ENCODE measurements around the gene ACMSD.
"Not testable (repeated sequence)": the region's sequence is repeated elsewhere in the genome, so short reads cannot be mapped to it uniquely, and the experiment has no call there.

Gene ACMSD

GRCh38 chr2:134838143-134838620 is at the start of gene ACMSD:
ACMSD (plus strand) TSS chr2:134838616; CDS start chr2:134838683, 67 bp downstream.
- in situ Hi-C loops (cut with MboI; ENCODE audit: low sequenced_read_pairs) = no loop called here

DNA sequence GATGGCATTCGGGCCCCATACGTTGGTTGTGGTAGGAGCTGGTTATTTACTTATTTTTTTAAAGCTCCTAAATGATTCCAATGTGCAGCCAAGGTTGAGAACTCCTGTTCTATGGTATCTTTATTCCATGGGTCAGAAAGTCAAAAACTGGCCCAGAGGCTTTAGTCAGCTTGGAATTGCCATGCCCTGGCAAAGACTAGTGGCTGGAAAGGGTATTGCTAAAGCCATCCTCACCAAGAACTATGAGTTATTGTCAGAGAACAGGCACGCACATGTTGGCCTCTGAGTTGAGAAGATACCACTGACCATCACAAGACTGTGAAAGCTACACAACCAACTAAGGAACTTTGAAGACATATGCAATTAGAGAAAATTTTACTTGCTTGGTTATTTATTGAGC is 47.9 kb upstream of the ACMSD start:
- in situ Hi-C loops (cut with MboI; ENCODE audit: low sequenced_read_pairs) = no loop called here

- in situ Hi-C loops (cut with MboI; ENCODE audit: low sequenced_read_pairs) = no loop called here
Observed at GRCh38 chr2:134791616-134792015, 46.8 kb upstream of the ACMSD start.

DNA sequence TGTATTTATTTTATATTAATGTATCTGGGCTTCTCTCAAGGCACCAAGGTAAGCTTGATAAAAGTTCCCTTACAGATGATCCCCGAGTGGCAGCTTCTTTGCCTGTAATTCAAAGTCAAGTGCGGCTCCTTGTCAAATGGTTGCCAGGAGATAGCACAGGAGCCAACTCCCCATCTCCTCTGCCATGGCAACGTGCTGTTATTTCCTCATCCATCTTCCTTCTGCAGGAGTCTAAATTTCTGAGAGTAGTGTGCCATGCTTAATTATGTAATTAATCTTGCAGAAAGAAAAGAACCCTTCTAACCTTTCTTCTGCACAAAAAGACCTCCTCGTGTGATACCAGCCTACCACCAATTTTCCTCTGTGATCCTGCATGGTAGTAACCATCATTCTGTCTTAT is 46.2 kb upstream of the ACMSD start:
- in situ Hi-C loops (cut with MboI; ENCODE audit: low sequenced_read_pairs) = no loop called here

- in situ Hi-C loops (cut with MboI; ENCODE audit: low sequenced_read_pairs) = no loop called here
Observed at GRCh38 chr2:134795765-134796164, 42.7 kb upstream of the ACMSD start.

DNA sequence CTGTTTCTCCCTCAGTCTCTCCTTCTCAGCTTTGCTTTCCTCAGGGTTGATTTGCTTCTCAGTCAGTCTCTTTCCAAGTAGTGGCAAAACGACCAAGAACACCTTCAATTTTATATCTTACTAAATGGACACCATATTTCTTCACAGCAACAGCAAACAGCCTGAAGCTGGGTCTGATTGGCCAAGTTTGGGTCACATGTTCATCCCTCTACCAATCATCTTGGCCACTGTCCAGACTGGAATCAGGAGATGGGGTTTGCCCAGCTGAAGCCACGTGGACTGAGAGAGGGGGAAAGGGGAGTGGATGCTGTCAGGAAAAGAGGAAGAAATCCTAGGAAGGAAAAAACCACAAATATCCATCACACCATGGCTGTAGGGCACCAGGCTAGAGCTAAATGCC is 42.0 kb upstream of the ACMSD start:
- in situ Hi-C loops (cut with MboI; ENCODE audit: low sequenced_read_pairs) = no loop called here

DNA sequence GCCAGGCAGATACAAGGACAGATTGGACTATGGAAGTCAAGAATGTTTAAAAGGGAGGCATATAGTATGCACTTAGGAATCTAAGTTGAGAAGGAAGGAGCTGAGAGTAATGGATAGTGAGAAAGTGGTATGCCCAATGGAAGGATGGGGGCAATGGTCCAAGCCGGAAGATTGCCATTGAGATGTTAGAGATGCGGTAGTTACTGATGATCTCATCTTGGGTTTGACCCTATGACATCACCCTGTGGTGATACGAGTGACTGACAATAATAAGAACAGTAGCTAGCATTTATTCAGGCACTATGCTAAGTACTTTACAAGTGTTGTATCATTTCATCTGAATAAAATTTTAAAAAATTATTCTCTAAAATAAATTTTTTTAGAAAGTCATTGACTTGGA is 38.5 kb upstream of the ACMSD start:
- in situ Hi-C loops (cut with MboI; ENCODE audit: low sequenced_read_pairs) = no loop called here

- in situ Hi-C loops (cut with MboI; ENCODE audit: low sequenced_read_pairs) = no loop called here
Observed at GRCh38 chr2:134800341-134800740, 38.1 kb upstream of the ACMSD start.

DNA sequence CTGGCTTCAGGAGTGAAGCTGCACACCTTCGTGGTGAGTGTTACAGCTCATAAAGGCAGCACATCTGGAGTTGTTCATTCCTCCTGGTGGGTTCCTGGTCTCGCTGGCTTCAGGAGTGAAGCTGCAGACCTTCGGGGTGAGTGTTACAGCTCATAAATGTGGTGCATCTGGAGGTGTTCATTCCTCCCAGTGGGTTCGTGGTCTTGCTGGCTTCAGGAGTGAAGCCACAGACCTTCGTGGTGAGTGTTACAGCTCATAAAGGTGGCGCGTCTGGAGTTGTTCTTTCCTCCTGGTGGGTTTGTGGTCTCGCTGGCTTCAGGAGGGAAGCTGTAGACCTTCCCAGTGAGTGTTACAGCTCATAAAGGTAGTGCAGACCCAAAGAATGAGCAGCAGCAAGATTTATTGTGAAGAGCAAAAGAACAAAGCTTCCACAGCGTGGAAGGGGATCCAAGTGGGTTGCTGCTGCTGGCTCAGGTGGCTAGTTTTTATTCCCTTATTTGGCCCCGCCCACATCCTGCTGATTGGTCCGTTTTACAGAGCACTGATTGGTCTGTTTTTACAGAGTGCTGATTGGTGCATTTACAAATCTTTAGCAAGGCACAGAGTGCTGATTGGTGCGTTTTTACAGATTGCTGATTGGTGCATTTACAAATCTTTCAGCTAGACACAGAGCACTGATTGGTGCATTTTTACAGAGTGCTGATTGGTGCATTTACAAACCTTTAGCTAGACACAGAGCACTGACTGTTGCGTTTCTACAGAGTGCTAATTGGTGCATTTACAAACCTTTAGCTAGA is 34.6 kb upstream of the ACMSD start:
- in situ Hi-C loops (cut with MboI; ENCODE audit: low sequenced_read_pairs) = not testable (repeated sequence)

- in situ Hi-C loops (cut with MboI; ENCODE audit: low sequenced_read_pairs) = no loop called here
Observed at GRCh38 chr2:134815741-134816140, 22.7 kb upstream of the ACMSD start.

- in situ Hi-C loops (cut with MboI; ENCODE audit: low sequenced_read_pairs) = no loop called here
Observed at GRCh38 chr2:134818321-134818720, 20.1 kb upstream of the ACMSD start.

GRCh38 chr2:134819334-134819733 is 19.1 kb upstream of the ACMSD start:
- in situ Hi-C loops (cut with MboI; ENCODE audit: low sequenced_read_pairs) = no loop called here

GRCh38 chr2:134823431-134823830 is 15.0 kb upstream of the ACMSD start:
- in situ Hi-C loops (cut with MboI; ENCODE audit: low sequenced_read_pairs) = no loop called here

DNA sequence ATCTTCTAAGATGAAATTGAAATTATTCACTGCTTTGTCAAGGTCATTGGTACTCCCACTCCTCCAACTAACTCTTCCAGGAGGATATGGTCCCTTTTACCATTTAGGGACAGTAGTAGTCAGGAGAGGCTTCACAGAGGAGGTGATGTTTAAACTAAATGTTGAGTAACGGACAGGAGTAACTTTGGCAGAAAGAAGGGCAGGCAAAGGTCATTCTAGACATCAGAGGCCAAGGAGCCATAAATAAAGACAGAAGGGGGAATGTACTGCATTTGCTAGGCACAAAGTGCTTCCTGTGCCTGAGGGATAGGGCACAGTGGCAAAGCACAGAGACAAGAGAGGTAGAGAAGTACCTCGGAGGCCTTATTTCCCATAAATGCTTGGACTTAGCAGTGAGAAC is 14.6 kb upstream of the ACMSD start:
- in situ Hi-C loops (cut with MboI; ENCODE audit: low sequenced_read_pairs) = no loop called here

DNA sequence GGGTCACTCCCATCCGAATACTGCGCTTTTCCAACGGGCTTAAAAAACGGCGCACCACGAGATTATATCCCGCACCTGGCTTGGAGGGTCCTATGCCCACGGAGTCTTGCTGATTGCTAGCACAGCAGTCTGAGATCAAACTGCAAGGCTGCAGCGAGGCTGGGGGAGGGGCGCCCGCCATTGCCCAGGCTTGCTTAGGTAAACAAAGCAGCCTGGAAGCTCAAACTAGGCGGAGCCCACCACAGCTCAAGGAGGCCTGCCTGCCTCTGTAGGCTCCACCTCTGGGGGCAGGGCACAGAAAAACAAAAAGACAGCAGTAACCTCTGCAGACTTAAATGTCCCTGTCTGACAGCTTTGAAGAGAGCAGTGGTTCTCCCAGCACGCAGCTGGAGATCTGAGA is 12.7 kb upstream of the ACMSD start:
- in situ Hi-C loops (cut with MboI; ENCODE audit: low sequenced_read_pairs) = not testable (repeated sequence)

DNA sequence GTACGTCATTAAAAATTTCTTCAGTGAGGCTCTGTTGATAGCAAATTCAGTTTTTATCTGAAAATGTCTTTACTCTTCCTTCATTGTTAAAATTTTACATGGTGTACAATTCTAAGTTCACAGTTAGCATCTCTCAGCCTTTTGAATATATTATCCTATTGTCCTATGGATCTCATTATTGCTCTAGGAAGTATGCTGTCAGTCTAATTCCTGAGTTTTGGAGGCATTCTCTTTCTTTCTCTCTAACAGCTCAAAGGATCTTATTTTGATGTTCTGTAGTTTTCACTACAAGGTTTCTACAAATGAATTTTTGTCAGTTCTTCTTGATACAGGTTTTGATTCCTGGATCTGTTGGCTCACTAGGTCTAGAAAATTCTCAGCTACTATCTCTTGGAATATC is 2.9 kb upstream of the ACMSD start:
- in situ Hi-C loops (cut with MboI; ENCODE audit: low sequenced_read_pairs) = no loop called here

GRCh38 chr2:134836986-134837385 is 1.4 kb upstream of the ACMSD start:
- in situ Hi-C loops (cut with MboI; ENCODE audit: low sequenced_read_pairs) = no loop called here

DNA sequence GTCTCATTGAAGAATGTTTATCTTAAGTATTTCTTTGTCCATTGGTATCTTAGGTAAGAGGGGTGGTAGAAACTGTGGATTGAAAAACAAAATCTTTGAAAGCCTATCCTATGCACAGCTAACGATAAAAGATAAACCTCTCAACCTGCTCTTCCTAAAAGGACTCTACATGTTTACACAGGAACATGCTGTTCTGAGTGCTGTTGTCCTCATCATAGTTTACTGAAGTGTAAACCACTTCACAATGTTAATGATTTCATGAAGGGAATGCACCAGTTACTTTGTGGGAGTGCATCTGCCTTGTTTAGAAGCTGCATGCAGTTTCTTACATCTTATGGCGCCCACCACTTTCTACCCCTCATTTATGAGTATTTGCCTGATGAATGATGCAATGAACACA is 1.2 kb downstream of the ACMSD start:
- in situ Hi-C loops (cut with MboI; ENCODE audit: low sequenced_read_pairs) = no loop called here

DNA sequence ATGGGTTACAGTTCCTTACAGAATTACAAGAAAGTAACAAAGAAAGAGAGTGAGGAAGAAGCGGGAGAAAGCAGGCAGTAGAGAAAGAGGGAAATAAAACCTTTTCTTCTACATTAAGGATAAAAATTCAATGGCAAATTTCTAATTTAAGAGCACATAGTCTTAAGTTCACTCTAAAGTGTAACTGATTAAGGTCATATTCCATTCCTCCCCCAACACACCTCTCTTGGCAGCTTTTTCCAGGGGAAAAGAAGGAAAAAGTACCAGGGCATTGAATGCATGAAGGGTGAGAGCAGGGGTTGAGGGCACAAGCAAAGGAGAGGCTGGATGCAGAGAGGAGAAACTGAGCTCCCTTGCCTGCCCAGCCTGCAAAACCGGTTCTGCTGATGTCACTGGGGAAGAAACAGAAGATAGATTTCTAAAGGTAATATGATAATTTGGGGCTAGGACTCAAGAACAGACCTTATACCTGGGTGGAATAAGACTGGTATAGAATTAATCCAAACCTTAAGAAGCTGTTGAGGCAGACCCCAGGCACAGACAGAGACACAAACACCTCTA is 4.6 kb downstream of the ACMSD start:
- in situ Hi-C loops (cut with MboI; ENCODE audit: low sequenced_read_pairs) = no loop called here

DNA sequence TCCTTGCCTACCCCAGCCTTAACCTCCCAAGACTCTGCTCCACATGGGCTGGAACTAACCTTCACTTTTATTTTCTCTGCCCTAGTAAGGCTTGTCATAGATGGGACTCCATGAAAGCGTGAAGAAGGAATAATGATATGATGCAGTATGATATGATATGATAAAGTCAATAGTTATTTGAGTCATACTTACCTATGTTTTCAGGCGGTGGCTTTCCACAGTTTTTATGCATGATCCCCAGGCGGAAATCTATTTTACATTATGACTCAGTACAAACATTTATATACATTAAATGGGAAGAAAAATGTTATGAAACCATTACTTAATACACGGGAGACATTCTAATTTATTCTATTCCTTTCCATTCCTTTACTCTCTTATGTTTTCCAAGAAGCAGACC is 5.6 kb downstream of the ACMSD start:
- in situ Hi-C loops (cut with MboI; ENCODE audit: low sequenced_read_pairs) = no loop called here

DNA sequence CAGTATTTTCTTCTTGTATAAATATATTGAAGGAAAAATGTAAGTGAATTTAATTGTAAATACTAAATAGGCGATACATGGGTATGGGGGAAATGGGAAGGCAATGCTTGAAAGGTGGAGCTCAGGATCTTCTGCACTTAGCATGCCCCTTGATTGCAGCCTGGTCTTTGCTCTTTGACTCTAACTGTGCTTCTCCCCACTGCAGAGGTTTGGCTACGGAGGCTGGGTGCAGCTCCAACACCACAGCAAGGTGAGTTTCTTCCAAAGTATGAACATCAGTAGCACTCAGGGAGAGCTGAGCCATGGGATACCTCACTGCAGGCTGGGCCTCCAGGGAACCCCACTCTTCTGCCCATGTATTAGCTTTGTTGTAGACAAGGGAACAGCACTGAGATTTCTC is 6.6 kb downstream of the ACMSD start:
- in situ Hi-C loops (cut with MboI; ENCODE audit: low sequenced_read_pairs) = no loop called here

DNA sequence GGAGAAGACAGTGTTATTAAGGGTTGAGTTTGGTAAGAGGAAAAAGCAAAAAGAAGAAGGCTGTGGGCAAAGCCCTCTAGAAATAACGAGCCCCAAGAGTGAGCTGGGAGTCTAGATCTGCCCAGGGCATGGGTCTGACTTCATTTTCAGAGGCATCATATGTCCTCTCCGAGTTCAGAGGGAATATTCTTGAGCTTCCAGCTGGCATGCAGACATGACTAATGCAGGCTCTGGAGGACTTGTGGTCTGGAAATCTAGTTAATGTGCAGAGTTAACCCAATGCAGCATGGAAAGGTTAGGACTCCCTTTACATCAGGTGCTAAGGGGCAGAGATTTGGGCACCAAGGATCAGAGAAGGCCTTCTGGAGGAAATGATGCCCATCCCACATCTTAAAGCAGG is 7.3 kb downstream of the ACMSD start:
- in situ Hi-C loops (cut with MboI; ENCODE audit: low sequenced_read_pairs) = no loop called here

- in situ Hi-C loops (cut with MboI; ENCODE audit: low sequenced_read_pairs) = no loop called here
Observed at GRCh38 chr2:134846213-134846612, 7.8 kb downstream of the ACMSD start.

All from hTERT RPE-1 (cell line).